HG03521 (cell line): ENCODE data around the gene CYP4F11.
"Not testable (repeated sequence)": the region's sequence is repeated elsewhere in the genome, so short reads cannot be mapped to it uniquely, and the experiment has no call there.

Source experiments
- ATAC-seq: cut with Tn5 transposase; IDR thresholded peaks from one replicate; pipeline ENCODE4 v1.9.1; 2021; ENCODE audit warnings: mild to moderate bottlenecking, moderate library complexity; ENCODE audit not compliant: unreplicated experiment

CYP4F11 gene

DNA sequence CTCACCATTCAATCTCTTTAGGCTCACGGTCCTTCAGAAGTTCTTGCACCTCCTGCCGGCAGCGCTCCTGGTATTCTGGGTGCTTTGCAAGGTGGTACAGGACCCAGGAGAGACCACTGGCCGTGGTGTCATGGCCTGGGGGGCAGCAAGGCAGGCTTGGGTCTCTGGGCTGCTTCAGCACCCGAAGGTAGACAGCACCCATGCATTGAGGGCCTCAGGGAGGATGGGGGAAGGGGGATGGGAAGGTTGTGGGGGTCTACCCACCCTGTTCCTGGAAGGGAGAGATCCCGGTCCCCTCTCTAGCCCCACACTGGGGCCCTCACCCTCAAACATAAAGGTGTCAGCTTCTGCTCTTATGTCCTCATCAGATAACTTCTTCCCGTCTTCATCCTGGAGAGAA is 48.4 kb downstream of the CYP4F11 start:
- ATAC-seq: no peak

DNA sequence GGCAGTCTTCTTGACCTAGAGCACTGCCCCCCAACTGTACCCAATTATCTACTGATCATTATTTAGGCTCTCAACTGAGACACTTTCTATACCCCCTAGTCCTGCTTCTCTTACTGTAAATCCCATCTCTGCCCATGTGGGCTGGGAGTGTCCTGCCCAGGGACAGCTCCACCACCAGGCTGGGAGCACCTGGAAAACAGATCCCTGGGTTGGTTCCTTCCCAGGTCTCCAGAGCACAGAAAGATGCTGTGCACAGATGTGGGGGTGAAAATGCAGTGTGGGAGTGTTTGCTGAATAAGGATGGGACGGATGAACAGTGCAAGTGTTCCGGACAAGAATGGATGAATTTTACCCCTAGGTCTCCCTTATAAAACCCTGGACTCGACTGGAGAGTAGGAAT is 49.2 kb downstream of the CYP4F11 start:
- no peak for ATAC-seq

DNA sequence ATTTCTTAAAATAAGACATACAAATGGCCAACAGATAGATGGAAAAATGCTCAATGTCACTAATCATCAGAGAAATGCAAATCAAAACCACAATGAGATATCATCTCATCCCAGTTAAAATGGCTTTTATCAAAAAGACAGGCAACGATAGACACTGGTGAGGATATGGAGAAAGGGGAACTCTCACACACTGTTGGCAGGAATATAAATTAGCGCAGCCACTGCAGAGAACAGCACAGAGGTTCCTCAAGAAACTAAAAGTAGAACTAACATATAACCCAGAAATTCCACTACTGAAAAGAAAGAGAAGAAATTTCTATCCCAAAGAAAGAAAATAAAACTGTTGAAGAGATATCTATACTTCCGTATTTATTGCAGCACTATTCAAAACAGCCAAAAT is 51.0 kb downstream of the CYP4F11 start:
- not testable (repeated sequence) for ATAC-seq

DNA sequence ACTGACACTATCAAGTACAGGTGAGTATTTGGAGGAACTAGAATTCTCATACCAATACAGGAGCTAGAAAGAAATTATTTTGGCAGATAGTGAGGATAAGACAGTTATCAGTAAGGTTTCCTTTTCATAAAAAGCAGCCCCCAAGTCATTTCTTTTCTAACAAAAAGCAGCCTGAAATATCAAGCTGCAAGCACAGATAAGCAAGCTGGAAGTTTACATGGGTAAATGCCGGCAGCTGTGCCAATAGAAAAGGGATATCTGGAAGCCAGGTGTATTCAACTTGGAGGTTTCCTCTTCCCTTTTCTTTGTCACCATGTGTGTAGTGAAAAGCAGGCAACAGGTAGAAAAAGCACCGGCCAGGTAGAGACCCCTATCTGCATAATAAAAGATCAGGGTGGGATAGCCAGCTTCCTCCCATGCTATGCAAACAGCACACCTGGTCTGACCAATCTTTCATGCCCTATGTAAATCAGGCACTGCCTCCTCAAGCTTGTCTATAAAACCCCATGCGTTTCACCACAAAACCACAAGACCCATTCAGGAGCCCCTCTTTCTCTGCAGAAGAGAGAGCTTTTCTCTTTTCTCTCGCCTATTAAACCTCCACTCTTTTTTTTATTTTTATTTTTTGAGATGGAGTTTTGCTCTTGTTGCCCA is 59.4 kb downstream of the CYP4F11 start:
- ATAC-seq: no peak

DNA sequence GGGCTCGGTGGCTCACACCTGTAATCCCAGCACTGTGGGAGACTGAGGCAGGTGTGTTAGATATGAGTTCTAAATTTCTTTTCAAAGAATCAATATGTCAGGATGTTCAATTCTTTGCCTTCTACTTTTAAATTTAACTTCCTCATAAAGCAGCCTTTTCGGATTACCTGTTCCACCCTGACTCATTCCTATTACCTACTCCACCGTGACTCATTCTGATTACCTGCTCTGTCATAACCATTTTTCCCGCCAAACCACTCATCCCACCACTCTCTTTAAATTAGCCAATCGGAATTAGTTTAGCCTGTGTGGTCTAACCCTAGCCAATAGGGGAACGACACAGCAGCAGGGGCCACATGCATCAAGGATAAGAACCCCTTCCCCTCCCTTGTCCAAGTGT is 60.6 kb downstream of the CYP4F11 start:
- not testable (repeated sequence) for ATAC-seq

DNA sequence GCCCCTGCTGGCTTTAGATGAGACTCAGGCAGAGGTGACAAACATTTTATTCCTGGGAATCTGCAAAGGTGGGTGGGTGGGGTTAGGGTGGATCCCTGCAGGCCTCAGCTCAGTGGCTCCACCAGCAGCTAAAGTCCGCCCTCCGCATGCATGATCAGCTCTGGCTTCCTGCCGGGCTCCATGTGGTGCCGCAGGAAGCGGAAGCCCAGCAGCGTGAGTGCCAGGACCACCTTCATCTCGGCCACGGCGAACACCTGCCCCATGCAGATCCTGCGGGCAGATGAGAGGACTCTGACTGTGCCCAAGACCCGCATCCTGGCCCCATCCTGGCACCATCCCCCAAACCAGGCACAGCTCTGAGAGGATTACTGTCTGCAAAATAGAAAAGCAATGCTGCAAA is 62.8 kb downstream of the CYP4F11 start:
- ATAC-seq: no peak

DNA sequence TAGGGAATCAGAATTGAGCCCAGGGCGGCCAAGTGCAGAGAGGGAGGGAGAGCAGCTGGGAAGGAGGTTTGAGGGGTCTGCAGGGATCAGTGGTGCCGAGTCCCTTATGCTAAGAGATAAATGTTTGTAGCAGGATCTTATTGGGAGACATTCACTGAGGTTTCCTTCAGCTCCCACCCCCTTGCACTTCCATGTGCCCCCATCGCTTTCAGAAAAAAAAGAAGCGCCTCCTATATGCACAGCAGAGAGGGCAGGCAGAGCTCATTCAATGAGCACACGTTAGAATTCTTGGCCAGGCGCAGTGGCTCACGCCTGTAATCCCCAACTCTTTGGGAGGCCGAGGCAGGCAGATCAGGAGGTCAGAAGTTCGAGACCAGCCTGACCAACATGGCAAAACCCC is 64.5 kb downstream of the CYP4F11 start:
- no peak for ATAC-seq

DNA sequence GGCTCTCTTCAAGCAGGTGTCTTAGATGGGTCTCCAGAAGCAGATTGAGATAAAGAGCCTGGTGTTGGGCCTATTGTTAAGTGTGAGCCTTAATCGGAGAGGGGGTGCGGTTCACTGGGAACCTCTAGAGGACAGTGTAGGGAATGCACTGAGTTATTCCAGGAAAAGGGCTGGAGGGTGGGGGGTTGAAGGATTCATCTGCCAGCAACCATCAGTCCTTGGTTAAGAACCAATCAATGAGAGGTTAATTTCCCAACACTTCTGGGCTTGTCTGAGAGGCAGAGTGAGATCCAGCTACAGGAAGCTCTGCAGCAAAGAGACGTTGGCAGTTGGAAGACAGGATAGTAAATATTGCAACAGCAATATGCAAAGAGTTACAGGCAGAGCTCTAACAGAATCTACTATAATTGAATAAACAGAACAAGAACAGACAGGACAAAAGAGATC is 65.2 kb downstream of the CYP4F11 start:
- ATAC-seq: no peak

DNA sequence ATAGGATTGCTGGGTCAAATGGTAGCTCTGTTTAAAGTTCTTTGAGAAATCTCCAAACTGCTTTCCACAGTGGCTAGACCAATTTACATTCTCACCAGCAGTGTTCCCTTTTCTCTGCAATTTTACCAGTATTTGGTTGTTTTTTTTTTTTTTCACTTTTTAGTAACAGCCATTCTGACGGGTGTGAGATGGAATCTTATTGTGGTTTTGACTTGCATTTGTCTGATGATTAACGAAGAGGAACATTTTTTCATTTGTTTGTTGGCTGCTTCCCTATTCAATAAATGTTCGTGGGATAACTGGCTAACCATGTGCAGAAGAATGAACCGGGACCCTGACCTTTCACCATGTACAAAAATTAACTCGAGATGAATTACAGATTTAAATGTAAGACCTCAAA is 67.7 kb downstream of the CYP4F11 start:
- no peak for ATAC-seq

DNA sequence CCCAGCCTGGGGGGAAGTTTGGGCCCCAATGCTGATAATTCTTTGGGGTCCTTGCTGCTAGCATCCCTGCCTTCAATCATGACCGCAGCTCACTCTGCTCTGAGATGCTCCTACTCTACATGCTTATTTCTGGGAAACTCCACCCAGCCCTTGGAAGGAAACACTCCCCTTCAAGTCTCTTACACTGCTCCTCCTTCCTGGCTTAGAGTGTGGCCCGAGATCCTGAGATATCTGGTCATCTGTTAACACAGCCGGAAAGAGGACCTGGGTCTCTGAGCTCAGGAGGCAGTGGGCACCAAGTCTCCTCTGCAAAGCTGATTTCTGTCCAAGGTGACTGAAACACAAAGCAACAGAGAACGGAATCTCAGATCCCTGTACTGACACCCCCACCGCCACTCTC is 69.5 kb downstream of the CYP4F11 start:
- ATAC-seq: no peak

DNA sequence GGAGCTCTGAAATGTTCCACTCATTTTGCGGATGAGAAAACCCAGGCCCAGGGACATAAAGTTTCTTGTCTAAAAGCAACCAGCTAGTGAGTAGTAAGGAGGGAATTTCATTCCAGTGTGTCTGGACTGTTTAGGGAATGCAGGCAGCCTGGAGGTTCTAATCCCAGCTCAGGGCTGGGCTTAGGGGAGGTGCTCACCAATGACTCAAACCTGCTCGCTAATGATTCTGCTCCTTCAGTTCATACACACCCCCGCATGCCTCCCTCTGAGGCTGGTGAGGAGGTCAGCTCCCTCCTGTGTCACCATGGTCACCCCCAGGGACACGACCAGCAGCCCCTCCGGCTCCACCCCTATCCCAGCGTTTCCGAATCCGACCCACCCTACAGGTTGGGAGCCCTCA is 71.1 kb downstream of the CYP4F11 start:
- ATAC-seq: no peak

DNA sequence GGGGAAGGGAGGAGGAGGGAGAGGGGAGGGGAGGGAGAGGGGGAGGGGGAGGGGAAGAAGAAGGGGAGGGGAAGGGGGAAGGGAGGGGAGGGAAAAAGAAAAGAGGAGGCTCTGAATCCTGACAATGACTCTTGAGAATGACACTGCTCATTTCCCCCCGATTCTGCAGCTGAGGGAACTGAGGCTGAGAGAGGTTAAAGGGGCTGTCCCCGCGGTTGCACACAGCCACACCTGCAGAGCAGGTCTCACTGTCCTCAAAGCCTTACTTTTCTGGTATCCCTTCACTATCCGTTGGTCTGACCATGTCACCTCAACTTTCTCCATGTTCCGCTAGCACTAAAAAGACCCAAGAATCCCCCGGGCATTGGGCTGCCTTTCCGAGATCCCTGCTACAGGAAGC is 71.9 kb downstream of the CYP4F11 start:
- ATAC-seq: no peak
